Suppressor macrophage treated with lipopolysaccharide for 1 hour (primary cell): ENCODE data around the gene C22orf15.
A peak's percentile ranks its signal among the peaks of the same experiment; 100 is the strongest.

ENCODE experiments used
- DNase-seq, 3 donors: peaks; one replicate each; pipeline ENCODE4 v3.0.0-alpha.2; 2020 to 2022

C22orf15 gene

DNA sequence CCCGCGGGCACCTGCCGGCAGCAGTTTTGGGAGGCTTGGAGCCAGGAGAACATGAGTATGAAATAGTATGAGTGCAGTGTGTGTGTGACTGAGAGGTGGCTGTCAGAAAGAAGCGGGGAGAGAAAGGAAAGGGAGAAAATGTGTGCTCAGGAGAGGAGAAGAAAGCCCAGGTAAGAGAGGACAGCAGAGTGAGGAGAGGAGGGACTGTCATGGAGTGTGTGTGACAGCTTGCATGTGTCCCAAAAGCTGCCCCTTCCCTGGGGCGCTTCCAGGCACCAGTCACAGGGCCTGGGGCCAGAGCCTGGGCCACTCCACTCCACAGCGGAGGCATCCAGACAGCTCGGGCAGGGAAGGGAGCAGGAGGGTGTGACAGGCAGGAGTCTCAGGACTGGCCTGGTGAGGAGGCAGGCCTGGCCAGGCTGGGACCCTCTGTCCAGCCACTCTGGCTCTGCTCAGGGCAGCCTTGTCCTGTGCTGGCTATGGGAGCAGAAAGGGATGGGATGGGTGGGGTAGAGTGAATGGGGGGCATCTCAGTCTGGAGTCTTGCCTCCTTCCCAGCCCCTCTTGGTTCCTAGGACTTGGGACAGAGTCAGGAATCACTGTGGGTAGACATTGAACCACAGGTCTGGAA lies 10.8 kb downstream of the C22orf15 start:
- no peak for DNase-seq

DNA sequence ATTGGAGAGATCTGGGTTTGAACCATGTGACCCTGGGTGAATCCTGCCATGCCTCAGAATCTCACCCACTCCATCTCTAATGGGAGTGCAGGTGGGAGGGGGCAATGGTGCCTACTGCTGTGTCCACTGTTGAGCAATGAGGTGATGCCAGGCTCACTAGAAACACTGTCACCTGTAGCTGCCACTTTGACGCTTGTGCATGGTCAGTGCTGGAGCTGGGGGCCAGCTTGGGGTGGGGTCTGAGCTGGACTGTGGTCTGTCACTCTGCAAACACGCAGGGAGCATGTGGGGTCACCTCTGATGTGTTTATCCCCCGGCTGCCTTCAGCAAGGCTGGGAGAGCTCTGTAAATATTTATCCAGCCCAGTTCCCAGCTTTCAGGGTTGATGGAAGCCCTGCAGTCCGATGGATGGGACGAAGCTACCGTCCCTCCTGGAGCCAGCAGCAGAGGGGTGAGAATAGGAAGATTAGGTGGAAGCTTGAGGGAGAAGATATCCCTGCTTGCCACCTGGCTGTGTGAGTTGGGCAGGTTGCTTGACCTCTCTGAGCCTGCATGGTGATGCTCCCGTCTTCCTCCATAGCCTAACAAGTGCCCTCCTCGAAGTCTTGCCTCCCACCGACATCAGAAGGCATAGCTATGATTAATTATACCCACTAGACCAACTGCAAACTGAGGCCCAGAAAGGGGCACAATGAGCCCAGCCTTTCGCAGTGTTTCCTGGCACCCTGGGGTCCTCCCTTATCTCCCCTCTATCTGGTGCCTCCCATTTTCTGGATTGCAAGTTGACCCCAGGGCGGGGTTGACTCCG lies 11.5 kb downstream of the C22orf15 start:
- DNase-seq, result no peak

DNA sequence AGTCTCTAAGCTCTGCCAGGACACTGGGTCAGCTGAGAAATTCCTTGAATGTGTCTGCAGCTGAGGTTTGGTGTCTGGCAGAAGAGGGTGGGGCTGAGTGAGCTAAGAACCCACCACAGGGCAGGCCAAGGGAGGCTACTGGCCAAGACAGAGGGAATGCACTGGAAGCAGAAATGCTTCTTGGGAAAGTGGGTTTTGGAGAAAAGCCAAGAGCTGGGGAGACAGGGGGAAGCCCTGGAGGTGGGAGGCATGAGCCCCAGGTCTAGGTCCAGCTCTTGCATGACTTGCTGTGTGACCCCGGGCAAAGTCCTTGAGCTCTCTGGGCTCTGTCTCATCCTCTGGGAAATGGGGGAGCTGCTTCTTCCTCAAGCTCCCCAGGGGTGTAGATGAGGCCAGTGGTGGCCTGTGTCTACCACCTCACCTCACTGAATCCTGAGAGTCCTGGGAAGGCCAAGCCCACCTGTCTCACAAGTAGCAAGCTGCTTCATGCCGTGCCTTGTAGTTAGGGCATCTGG lies 12.2 kb downstream of the C22orf15 start:
- DNase-seq, result no peak

DNA sequence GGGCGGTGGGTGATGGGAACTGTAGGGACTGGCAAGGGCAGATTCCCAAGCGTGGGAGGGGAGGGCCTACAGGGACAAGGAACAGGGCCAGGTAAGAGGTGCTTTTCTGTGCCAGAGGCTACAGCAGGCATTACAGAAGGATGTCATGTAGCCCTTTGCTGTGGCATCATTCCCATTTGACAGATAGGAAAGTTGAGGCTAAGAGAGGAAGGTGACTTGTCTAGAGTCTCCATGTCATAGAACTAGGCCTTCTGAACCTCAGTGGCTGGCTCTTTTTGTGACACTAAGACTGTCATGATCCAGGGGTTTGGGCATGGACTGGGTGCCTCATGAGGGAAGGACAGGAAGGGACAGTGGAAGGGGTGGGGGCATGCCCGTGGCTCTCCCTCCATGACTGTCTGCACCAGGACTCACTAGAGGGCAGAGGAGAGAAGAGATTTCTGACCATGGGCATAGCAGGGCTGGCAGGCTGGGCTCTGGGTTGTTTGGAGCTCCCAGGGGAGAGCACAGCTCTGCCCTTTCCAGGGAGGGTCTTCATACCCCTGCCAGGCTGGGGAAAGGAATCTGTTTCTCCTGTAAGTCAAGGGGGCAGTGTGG lies 13.1 kb downstream of the C22orf15 start:
- DNase-seq, result no peak

DNA sequence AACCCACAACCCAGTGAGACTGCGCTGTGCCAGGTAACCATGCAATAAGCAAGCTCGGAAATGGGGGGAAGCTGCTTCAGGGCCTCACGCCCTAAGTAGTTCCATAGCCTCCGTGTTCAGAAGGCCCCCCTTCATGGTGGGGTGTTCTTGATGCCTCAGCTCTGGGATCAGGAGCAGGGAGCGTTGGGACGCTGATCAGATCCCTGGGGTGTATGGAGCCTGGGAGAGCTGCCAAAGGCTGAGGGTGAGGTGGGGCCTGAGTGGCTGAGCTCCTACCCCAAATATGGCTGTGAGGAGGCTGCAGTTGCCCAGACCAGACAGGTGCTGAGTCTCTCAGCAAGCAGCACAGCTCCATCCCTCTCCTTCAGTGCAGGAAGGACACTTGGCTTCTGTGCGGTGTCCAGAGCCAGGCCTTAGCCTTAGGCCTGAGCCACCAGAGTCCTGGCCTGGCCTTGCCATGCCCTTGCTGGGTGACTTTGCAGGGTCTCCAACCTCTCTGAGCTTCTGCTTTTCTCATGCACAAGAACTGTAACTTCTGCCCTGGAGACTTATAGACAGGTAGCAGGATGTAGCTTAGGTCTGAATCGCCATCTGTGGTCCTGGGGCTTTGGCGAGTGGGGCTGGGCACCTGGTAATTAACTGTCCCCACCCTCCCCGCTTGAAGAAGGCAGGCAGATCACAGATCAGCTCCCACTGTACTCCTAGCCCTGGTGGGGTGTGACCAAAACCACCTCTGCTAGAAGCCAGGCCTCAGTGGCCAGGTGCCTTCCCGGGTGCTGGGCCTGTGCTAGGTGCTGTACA lies 15.2 kb downstream of the C22orf15 start:
- no peak for DNase-seq

DNA sequence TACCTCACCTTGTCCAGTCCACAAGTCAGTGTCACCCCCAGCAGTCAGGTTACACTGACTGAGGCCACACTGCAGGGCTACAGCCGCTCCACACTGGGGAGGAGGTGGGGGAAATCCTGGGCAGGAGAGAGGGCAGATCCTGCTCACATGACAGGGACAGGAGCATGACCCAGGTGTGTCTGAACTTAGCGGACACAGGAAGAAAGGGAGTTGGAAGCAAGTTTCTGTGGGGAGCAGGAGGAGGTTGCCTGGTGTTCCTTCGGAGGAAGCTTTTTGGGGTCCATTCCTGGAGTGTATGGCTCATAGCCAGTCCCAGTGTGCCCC lies 15.7 kb downstream of the C22orf15 start:
- DNase-seq, result no peak

DNA sequence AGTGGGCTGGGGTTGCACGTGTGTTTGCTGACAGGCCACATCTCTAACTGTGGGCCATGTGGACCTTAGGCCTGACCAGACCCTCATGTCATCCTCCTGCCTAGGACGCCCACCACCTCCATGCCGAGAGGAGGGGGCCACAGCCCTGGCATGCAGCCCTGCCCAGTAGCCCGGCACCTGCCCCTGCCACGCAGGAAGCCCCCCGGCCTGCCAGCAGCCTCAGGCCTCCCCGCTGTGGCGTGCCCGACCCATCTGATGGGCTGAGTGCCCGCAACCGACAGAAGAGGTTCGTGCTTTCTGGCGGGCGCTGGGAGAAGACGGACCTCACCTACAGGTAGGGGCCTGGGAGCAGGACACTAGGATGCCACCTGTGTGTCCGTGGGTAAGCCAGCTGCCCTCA lies 16.3 kb downstream of the C22orf15 start:
- no peak for DNase-seq

DNA sequence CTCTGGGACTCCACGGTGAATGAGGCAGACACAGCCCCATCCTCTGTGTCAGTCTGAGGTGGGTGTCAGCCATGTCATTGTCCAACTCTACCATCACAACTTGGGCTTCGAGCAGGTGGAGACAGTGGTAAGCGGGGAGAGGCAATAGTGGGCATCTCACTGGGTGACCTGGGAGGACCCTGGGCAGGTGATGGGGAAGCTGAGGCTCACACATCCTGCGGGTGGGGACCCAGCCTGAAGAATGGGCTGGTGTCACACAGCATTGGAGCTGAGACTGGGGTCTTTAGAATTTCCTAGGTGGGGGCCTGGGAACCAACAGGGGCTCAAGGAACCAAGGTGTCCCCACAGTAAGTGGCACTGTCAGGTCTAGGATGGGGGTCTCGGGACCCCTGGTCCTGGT lies 16.9 kb downstream of the C22orf15 start:
- no peak for DNase-seq

DNA sequence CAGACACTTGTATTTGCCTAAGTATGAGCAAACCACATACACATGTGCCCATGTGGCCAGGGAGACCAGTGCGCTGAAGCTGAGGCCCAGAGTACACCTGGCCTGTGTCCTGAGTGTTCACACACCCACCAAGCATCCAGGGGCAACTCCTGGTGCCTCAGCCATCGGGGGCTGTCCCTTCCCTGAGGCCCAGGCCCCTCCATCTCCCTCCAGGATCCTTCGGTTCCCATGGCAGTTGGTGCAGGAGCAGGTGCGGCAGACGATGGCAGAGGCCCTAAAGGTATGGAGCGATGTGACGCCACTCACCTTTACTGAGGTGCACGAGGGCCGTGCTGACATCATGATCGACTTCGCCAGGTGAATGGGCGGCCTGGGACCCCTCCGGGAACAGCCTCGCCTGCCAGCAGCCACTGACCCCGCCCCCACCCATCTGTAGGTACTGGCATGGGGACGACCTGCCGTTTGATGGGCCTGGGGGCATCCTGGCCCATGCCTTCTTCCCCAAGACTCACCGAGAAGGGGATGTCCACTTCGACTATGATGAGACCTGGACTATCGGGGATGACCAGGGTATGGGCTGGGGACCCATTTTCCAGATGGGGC lies 17.5 kb downstream of the C22orf15 start:
- no peak for DNase-seq

DNA sequence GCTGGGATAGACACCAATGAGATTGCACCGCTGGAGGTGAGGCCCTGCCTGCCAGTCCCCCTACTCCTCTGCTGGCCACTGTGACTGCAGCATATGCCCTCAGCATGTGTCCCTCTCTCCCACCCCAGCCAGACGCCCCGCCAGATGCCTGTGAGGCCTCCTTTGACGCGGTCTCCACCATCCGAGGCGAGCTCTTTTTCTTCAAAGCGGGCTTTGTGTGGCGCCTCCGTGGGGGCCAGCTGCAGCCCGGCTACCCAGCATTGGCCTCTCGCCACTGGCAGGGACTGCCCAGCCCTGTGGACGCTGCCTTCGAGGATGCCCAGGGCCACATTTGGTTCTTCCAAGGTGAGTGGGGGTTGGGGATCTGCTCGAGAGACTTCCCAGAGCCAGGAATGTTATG lies 18.3 kb downstream of the C22orf15 start:
- no peak for DNase-seq

DNA sequence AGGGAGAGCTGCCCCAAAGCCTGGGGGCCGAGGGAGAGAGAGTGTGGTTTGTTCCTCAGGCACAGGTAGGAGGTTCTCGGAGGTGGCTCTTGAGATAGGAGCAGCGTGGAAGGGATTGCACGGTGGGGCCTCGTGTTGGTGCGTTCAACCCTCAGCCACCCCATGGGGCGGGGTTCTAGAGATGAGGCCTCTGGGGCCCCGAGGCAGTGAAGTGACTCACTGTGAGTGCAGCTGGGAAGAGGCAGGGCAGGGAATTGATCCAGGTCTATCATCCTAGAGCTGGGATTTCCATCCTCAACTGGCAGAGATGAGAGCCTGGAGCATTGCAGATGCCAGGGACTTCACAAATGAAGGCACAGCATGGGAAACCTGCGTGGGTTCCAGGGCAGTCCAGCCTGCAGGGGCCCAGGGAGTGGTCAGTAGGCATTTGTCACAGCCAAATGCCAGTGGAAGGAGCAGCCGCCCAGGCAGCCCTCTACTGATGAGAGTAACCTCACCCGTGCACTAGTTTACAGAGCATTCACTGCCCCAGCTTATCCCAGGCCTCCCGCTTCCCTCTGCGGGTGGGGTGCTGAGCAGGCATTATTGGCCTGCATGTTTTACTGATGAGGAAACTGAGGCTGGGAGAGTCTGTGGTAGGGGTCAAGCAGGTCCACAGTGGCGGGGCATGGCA lies 18.9 kb downstream of the C22orf15 start:
- no peak for DNase-seq

DNA sequence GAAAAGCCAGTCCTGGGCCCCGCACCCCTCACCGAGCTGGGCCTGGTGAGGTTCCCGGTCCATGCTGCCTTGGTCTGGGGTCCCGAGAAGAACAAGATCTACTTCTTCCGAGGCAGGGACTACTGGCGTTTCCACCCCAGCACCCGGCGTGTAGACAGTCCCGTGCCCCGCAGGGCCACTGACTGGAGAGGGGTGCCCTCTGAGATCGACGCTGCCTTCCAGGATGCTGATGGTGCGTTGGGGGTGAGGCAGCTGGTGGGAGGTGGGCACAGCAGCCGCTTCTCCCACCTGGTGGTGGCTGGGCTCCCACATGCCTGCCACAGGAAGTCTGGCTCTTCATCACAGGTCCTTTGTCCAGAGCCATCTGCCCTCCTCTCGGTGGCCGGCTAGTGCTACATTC lies 19.5 kb downstream of the C22orf15 start:
- no peak for DNase-seq

DNA sequence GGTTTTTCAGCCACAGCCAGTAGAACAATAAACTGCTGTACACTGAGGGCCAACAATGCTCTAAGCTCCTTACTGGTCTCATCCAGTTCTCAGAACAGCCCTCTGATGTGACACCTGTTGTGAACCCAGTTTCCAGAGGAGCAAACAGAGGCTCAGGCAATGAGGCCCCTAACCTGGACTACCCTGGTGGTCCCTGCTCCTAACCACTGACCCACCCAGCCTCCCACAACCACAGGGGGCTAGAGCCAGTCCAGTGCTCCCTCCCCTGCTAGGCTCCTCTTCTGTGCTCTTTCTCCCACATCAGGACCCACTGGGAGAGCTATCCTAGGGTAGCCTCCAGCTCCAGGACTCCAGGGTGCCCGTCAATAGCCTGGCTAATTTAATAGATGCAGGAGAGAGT lies 19.9 kb downstream of the C22orf15 start:
- no peak for DNase-seq

DNA sequence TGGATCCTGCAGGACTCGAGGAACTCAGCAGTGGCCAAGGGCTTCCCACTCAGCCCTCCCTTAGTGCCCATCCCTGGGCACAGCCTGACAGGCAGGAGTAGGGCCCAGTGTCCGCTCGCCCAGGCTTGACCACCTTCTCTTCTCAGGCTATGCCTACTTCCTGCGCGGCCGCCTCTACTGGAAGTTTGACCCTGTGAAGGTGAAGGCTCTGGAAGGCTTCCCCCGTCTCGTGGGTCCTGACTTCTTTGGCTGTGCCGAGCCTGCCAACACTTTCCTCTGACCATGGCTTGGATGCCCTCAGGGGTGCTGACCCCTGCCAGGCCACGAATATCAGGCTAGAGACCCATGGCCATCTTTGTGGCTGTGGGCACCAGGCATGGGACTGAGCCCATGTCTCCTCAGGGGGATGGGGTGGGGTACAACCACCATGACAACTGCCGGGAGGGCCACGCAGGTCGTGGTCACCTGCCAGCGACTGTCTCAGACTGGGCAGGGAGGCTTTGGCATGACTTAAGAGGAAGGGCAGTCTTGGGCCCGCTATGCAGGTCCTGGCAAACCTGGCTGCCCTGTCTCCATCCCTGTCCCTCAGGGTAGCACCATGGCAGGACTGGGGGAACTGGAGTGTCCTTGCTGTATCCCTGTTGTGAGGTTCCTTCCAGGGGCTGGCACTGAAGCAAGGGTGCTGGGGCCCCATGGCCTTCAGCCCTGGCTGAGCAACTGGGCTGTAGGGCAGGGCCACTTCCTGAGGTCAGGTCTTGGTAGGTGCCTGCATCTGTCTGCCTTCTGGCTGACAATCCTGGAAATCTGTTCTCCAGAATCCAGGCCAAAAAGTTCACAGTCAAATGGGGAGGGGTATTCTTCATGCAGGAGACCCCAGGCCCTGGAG lies 20.7 kb downstream of the C22orf15 start:
- no peak for DNase-seq

DNA sequence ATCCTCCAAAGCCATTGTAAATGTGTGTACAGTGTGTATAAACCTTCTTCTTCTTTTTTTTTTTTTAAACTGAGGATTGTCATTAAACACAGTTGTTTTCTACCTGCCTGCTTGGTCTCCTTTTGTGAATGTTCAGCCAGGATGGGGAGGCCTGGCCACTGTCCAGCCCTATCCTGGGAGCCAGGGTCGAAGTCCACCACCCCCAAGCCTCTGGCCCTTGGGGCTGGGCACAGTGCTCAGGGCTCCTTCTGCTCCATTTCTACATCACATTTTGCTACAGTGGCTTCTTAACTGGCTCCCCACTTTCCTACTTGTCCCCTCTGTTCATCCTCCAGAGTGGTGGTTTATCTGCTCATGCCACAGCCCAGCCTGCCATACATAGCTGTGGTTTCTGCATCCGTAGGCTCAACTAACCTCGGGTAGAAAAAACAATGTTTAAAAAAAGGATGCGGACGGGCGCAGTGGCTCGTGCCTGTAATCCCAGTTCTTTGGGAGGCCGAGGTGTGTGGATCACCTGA lies 21.5 kb downstream of the C22orf15 start:
- no peak for DNase-seq

DNA sequence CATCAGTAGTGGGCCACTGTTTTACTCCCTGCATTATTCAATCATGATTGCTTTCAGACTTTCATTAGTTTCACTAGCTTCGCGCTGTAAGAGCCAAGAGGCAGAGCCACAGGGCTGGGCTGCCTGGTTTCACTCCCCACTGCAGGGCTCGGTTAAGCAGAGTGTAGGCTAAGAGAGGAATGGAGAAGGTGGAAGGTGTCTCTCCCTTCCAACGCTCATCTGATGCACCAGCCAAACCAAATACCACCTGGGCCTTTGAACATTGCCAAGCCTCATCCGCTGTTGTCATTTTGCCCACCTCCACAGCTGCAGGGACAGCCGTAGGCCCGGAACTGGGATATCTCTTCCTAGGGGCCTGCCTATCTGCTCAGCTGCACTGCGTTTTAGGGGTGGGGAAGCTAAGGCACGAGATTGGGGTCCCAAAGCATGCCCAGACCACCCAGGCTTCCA lies 23.5 kb downstream of the C22orf15 start:
- no peak for DNase-seq

DNA sequence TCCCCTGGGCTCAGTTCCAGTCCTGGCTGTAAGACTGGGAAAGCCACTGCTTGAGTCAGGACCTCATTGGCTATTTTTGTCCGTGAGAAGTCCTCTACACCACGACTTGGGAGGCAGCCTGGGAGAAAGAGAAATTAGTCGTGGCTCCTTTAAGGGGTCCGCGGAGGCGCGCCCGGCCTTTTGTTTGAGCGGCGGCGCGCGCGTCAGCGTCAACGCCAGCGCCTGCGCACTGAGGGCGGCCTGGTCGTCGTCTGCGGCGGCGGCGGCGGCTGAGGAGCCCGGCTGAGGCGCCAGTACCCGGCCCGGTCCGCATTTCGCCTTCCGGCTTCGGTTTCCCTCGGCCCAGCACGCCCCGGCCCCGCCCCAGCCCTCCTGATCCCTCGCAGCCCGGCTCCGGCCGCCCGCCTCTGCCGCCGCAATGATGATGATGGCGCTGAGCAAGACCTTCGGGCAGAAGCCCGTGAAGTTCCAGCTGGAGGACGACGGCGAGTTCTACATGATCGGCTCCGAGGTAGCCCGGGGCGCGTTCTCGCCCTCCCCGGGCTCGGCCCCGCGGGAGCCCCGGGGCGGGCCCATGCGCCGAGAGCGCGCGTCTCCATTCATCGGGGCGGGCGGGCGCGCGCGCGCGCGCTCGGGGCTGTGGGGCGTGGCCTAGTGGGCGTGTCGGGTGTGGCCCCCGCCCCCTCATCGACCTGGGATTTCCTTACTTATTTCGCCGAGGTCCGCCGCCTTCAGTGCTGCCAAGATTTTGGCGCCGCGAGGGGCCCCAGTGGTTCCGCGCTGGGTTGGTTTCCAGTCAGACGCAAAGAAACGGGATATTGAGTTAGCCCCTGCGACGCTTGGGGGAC lies 24.2 kb downstream of the C22orf15 start, which contains the start of gene SMARCB1:
SMARCB1 (plus strand) TSS at position 215 of the 848 bp plus-strand sequence; CDS start at position 419, 204 bp downstream.
- DNase-seq, result peak; percentile 94 to 99 (median 97)

DNA sequence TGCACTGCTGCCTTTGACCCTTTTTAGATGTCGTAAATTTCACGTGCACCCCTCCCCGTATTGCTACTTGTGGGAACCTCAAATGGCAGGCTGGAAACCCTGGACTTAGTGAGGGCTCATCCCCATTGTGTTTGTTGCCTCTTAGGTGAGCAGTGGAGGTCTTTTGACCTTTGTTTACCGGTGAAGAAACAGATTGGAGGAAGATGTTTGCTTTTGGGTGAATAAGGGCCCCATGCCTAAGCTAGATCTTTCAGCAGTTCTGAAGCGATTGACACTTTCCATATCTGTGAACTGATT lies 24.8 kb downstream of the C22orf15 start:
- no peak for DNase-seq

DNA sequence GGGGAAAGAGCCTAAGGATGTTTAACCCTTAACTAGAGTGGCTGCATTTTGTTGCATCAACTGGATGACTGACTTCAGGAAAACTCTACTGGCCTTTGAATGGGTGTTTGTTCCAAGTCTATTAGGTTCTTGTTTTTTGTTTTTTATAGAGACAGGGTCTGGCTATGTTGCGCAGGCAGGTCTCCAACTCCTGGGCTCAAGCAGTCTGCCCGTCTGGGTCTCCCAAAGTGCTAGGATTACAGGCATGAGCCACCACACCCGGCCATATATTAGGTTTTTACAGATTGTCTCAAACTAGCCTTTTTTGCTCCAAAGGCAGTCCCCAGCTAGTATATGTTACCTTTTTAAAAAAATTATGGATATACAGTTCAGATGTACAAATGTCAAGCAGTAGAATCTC lies 25.1 kb downstream of the C22orf15 start:
- no peak for DNase-seq

DNA sequence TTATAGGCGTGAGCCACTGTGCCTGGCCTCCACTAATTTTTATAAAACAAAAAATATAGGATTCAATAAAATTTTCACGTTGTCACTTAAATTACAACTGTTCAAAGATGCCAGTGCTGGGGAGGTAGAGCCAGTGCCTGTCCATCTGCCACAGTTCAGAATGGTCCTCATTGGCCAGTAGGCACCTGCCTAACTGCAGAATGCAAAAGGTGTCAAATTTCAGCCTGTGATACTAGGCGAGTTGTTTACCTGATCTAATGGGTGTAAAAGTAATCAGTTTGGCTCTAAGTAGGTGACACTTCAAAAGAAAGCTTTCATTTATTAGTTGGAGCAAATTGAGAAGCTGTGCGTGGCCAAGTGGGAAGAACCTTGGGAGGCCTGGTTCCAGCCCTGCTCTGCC lies 26.3 kb downstream of the C22orf15 start:
- no peak for DNase-seq
